GM19438 (cell line): ENCODE measurements around the gene CDRT15.
"Not testable (repeated sequence)": the region's sequence is repeated elsewhere in the genome, so short reads cannot be mapped to it uniquely, and the experiment has no call there.

Experiments used
- ATAC-seq: cut with Tn5 transposase; IDR thresholded peaks from one replicate; pipeline ENCODE4 v1.9.1; 2021; ENCODE audit warnings: low read depth; ENCODE audit not compliant: unreplicated experiment

CDRT15 gene

DNA sequence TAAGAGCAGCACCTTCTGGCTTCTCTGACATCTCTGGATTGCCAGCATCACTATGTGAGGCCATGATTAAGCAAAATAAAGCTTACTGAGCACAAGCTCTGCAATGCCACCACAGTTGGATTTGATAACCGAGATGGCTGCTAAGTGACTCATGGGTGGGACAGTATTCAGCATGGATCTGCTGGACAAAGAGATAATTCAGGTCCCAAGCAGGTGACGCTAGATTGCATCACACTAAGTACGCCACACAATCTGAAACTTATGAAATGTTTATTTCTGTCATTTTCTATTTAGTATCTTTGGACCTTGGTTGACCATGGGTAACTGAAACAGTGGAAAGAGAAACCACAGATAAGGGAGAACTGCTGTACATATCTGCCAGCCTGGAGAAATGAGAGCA, 27.4 kb downstream of the CDRT15 start:
- no peak for ATAC-seq

DNA sequence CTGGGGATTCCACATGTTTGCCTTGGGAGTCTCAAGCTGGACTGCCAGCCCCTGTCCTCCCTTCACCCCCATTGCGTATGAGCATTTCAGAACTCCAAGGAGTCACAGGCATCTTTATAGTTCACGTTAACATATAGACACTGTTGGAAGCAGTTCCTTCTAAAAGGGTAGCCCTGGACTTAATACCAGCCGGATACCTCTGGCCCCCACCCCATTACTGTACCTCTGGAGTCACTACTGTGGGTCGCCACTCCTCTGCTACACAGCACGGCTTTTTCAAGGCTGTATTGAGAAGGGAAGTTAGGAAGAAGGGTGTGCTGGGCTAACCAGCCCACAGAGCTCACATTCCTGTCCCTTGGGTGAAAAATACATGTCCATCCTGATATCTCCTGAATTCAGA, 28.9 kb downstream of the CDRT15 start:
- no peak for ATAC-seq

DNA sequence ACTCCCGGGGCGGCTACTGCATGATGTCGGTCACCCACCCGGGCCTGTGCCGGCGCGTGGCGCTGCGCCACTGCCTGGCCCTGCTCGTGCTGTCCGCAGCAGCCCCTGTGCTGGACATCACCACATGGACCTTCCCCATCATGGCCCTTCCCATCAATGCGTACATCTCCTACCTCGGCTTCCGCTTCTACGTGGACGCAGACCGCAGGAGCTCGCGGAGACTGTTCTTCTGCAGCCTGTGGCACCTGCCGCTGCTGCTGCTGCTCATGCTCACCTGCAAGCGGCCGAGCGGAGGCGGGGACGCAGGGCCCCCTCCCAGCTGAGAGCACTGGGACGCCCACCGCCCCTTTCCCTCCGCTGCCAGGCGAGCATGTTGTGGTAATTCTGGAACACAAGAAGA, 29.8 kb downstream of the CDRT15 start:
- no peak for ATAC-seq

DNA sequence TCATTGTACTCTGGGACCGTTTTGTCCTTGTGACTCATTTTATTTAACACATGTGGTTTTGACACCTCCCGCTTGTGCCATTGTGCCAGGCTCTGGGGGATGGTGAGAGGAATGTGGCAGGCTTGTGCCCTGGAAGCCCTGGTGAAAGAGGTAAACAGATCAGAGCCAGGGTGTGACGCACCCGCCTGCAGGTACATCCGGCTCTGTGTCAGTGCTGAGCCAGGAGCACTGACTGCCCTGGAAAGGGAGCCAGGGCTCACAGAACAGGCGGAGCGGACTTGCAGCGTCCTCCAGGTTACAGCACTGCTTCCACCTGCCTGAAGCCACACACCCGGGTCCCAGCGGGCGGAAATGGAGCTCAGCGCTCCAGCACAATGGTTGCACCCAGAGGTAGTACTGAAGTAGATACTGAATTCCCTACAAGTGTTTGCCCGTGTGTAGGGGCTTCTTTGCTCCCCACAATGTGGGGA, 30.6 kb downstream of the CDRT15 start:
- ATAC-seq = no peak

DNA sequence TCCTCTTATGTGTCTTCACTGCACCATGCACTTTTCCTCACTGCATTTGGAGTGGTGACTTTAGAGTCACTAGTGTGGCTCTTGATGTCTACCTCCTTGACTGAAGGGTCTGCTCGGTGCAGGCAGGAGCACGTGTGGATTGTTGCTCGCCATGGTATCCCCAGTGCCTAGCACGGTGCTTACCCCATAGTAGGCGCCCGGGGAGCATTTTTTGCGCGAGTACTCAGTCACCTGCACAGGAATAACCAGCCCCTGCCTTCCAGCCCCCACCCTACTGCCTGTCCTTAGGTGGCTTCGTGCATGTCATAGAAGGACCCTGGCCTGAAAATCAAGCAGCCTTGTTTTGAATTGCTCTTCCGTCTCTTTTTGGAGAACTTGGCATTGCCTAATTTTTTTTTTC, 31.3 kb downstream of the CDRT15 start:
- no peak for ATAC-seq

DNA sequence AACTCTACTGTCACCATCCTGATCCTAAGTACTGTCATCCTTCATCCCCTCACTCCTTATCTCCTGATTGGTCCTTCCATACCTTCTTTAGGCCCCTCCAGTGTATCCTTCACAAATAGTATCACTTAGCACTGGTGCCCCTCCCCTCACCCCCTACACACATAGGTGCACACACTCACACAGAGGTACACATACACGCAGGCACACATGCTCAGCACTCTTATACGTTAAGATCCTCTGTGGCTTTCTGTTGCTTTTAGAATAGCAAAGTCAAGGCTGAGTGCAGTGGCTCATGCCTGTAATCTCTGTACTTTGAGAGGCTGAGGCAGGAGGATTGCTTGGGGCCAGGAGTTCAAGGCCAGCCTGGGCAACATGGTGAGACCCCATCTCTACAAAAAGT, 32.1 kb downstream of the CDRT15 start:
- ATAC-seq = no peak

DNA sequence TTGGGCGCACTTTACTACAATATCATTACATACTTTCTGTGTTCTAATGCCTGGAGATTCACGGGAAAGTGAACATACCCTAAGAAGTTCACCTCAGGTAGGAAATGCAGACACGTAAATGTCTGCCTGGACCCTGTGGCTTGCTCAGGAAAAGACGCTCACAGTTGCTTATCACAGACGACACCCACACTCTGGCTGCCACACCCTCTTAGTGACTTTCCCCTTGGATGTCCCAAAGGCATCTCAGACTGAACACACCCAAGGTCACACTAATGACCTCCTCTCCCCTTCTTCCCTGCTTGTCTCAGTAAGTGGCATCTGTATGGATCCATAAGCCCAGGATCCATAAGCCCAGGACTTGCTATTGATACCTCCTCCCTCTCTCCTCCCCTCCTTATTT, 32.6 kb downstream of the CDRT15 start:
- no peak for ATAC-seq

DNA sequence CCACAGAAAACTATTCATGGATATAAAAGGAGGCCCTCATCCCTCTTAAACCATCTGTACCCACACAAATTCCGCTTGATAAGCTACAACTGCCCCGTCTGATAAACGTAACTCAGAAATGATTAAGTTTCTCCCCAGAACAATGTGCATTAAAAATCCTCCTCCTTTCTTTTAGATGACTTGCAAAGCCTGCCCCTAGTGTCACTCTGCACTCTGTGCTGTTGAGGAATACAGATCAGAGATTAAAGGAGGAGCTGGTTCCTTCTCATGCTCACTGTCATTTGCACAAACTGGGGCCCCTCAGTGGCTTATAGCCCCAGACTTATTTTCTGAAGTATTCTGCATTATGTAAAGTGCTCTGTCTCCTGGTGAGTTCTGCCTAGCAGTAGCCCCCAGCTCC, 33.3 kb downstream of the CDRT15 start:
- no peak for ATAC-seq

DNA sequence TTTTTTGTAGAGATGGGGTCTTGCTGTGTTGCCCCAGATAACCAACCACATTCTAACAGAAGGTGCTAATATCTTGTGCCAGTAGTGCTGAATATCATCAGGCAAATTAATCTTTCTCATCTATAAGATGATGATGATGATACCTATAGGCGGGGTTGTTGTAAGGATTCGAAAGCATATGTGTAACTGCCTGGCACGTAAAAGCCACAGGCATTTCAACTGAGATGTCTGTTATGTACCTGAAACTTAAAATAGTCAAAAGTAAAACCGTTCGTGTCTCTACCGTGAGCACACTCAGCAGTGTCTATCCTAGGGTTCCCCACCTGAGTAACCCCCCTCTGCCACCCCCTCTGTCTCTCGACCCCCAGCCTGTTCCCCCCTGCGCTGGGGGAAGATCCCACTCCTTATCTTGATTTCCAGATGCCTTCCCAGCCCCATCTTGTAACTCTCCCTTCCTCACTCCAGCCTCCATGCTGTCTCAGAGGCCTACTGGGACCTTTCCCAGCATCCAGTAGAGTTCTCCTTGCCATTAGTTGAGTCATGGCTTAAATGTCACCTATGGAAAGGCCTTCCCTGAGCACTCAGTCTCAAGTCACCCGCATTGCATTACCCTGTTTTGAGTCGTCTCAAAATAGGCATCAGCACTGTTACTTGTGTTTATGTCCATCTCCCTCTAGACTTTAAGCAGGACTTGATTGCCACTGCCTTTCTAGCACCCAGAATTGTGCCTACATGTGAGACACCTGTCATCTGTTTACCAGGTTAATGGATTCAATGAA, 34.1 kb downstream of the CDRT15 start:
- no peak for ATAC-seq

DNA sequence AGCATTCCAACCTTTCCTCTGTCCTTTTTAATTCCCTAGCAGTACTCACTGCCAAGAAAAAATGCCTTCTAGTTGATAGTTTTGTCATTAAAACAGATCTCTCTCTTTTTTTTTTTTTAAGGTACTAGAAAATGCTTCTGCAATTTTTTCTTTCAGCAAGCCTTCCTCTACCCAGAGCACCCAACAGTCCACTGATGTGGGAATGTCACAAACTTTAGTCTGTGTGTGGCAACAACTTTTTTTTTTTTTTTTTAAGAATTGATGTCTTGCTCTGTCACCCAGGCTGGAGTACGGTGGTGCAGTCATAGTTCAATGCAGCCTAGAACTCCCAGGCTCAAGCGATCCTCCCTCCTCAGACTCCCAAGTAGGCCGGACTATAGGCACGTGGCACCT, 34.7 kb downstream of the CDRT15 start:
- ATAC-seq = no peak

DNA sequence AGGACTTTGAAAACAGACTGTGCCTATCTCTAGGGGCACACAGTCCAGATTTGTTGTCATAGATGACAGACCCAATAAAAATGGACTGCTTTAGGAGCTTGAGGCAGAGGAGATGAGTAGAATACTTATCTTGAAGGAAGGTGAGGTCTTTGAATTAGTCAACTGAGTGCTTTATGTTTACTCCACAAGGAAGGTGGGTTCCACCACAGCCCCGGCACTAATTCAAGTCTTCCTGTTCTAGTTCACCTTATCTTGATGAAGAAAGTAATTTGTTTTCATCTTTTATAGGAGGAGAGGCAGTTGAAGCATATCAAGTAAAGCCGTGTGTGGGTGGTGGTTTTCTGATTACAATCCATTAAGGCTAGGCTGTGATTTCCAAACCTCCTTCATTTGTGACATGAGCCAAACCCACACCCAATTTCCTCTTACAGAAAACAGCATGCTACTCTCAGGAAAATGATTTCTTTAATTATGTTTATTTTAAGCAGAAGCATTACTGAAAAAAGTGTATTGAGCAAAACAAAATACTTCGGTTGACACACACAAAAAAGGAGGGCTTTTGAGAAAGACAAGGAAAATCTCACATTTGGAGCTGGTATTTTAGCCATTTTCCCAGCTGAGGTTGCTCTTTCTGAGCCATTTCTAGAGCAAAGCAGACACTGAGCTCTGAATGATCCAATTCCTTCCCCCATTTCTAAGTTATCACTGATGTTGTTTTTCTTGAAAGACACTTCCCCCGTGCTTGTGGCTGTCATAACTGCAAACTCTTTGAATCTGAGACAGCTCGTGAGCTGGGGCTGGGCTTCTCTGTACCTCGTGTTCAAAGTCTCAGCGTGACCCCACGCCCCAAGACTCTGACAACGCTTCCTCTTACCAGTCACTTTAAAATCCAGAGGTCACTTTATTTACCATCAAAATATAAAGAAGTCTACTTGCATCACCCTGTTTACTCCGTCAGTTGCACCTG, 35.4 kb downstream of the CDRT15 start:
- ATAC-seq = no peak

DNA sequence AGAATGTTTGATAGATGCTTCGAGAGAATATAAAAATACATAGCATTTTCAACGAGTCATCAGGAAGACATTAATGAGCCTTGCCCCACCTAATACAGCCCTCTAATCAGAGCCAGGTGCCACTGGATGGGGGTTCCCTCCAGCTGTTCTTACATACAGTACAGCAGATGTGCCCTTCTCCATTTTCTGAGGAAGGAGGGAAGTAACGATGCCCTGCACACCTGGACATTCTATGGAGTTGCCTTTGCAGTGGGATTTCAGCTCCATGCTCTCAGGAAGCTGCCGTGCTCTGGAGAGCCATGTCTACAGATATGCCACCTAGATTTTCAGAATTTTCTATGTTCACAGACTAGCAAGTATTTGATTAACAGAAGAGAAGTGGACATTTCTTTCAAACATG, 36.3 kb downstream of the CDRT15 start:
- ATAC-seq = no peak

DNA sequence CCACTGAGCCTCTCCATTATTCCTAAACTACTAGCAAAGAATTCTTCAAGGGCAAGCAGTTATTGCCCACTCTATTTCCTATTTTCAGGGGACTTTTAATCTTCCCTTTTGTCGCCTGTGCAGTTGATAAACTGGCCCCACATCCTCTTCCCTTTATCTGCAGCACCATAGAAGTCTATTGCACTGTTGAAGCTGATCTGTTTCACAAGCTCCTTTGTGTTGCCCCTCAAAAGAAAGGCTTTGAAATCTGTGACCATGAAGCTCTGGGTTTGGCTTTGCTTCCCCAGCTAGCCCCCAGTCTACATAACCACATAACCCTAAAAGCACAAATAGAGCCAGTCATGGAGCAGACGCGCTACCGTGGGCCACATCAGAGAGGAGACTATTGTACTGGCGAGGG, 37.1 kb downstream of the CDRT15 start:
- ATAC-seq = no peak

DNA sequence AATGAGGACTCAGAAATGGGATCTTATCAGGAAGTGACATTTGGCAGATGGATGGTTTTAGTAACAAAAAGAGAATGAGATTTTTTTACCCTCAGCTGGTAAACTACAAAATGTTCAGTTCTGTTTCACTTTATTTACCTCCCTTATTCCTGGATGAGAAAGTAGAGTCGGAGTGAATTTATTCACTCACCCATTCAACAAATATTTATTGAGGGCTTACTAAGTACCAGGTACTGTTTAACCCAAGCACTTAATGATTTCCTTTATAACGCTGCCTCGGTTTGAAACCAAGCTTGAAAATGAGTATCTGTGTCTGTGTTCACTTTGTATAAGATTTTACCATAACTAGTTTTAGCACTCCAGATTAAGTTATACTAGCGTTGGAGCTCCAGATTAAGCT, 38.1 kb downstream of the CDRT15 start:
- ATAC-seq = no peak

DNA sequence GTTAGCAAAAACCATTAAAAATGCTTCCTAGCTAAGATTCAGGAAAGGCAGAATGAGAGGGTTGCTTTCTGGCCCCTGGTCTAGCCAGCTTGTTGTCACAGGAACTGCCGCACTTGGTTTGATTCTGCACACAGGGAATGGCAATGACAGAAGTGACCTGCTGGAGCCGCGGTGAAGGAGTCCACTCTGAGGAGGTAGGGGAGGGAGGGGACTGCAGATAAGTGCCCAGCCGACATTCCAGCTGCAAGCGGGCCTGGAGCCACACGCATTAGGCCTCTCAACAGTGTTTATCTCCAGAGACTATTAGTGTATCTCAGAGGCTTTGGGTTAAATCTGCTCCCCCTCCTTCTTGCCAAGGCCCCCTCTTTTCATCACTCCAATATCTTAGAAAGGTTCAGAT, 38.6 kb downstream of the CDRT15 start:
- no peak for ATAC-seq

DNA sequence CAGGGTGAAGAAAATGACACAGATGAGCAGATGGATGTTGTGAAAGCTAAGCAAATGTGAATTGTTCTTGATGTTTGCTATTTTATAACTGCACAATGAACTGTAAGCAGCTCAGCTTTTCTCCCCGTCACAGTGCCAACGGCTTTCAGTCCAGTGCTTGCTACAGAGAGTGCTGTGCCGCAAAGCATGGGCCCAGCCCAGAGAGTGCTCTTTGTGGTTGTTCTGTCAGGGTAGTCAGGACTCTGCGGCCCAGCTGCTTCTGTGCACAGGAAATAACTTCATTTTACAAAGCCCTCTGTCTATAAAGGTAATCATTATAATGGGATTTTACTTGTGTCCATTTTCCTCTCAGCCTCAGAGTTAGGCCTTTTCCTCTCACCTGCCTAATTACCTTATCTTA, 39.1 kb downstream of the CDRT15 start:
- no peak for ATAC-seq

DNA sequence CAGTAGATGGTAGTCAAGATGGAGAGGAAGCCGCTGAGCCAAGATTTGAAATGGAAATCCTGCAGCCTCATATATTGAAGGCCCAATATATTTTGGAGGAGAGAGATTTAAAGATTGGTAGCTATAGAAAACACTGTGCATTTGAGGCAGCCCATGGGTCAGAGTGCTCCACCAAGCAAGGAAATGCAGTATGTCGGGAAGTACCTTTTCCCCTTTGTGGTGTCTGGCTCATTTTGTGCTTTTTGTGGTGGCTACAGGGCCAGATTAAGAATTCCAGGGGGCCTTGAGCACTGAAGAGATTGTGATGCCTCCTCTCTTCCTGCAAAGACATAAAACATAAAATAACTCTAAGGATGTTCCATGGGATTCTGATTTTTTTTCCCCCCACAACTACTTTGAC, 39.6 kb downstream of the CDRT15 start:
- ATAC-seq = no peak

DNA sequence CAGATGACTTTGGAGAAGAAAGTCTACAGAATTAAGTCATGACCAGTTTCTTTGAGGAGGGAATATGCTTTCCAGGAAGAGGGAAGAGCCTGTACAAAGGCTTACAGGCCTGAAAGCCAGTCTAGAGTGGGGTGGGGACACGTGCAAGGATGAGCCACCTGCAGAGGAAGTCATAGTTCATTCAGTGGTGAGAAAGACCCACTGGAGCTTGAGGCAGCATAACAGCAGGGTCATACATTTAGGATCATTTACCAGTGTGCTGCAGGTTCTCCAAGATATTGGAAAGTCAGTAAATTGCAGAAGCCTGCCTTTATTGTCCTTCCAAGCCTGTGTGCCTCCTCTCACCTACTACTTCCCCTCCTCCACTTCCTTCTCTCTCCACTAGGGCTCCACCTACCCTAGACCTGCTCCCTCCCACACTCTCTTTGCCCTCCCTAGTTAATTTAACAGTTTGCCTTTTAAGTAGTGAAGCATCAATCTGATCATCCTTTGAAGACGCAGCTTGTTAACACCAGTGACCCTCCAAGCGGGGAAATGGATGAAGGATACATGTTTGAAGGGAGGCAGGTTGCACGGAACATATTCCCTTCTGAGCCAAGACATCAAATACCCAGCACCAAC, 40.2 kb downstream of the CDRT15 start:
- no peak for ATAC-seq

DNA sequence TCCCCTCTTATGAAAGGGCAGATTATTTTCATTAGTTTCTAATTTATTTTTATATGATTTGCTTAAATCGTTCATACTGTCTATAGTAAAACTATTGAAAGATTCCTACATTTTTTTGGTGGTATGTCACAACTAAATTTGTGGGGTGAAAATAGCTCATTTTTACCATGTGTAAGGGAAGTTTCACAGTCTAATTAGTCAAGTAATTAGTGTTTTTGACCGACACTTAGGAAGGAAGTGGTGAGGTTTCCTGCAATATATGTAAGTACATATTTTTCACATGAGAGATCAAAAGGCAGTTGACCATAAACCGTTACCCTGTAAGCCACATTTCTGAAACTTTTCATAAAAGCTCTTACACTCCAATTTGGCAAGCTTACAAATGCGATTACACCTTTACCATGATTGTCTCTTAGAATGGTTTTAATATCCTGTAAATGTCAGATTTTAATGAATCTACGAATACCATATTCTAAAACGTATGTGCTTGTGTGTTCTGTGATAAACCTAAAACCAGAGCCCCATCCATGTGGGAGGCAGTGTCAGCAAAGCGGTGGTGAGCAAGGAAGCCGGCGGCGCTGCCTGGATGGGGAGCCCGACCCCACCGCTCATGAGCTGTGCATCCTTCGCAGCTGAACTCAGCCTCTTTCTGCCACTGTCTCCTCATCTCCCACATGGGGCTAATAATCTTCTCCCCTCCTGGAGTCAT, 43.9 kb downstream of the CDRT15 start:
- not testable (repeated sequence) for ATAC-seq

DNA sequence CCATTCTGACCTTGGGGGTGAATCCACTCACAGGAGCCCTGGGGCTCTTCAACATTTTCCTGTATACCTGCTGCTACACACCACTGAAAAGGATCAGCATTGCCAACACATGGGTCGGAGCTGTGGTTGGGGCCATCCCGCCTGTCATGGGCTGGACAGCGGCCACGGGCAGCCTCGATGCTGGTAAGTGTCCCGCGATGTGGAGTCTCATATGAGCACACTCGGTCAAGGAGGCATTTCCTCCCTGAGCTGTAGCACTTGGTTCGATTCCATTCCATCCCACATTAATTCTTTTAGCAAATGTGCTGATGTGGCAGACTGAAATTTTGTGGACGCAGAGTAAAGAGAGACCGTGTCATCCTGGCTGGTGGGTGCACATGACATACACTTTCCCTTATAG, 44.6 kb downstream of the CDRT15 start:
- ATAC-seq = not testable (repeated sequence)

DNA sequence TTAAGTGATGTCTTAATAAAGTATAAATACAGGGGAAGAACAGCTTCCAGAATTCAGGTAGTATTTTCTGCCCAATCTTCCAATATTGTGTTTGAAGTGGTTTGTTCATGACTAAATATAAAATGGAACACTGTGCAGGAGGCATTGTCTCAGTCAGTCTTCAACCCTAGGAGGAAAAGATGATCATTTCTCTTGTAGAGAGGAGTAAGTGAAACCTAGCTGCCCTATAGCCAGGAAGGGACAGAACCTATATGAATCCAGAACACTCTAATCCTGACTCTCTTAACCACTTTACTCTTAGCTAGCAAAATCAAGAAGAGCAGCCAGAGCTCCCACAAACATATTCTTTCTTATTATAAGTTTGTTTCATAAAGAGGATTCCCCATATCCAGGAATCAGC, 45.2 kb downstream of the CDRT15 start:
- ATAC-seq = not testable (repeated sequence)
